MG63 (cell line): ENCODE data around the gene SEMA3D. TPM values are rescaled to one million over a fixed set of nuclear protein-coding genes. Genes with fewer than 3 reads are reported as not detected.

Source experiments
- DNase-seq: peaks from one replicate; pipeline ENCODE4 v3.0.0-alpha.2; 2020
- H3K27me3 ChIP-seq: fragments of 250-450 bp; sonication (Bioruptor Pico); 2 replicates; pipeline ENCODE4 v1.5.1; 2020; ENCODE audit warnings: mild to moderate bottlenecking, moderate library complexity
- H3K36me3 ChIP-seq: fragments of 250-450 bp; sonication (Bioruptor Pico); 2 replicates; pipeline ENCODE4 v1.5.1; 2020; ENCODE audit warnings: mild to moderate bottlenecking, moderate library complexity
- H3K4me3 ChIP-seq: fragments of 250-450 bp; sonication (Bioruptor Pico); 2 replicates; pipeline ENCODE4 v1.5.1; 2020; ENCODE audit warnings: mild to moderate bottlenecking, moderate library complexity
- H3K9me3 ChIP-seq: fragments of 250-450 bp; sonication (Bioruptor Pico); 2 replicates; pipeline ENCODE4 v1.5.1; 2020; ENCODE audit warnings: mild to moderate bottlenecking, moderate library complexity
- total RNA-seq: library from RNA; depleted of rRNA; stranded (reverse); fragments of >200 nt; shearing (Covaris generic); gene quantifications from 2 replicates; pipeline ENCODE4 v1.2.3, GENCODE V29; 2014; ENCODE audit warnings: low replicate concordance

Gene SEMA3D
- total RNA-seq, 1 experiment from 2014 or later = 0.20 TPM

GRCh38 chr7:84949501-84949900 is 237.4 kb downstream of the SEMA3D start:
- H3K36me3 ChIP-seq = no peaks in the 10 kb centered on the region
- H3K4me3 ChIP-seq = no peak overlapping the region
- DNase-seq = no peak
- no peaks in the 10 kb centered on the region for H3K27me3 ChIP-seq
- no peaks in the 10 kb centered on the region for H3K9me3 ChIP-seq

DNA sequence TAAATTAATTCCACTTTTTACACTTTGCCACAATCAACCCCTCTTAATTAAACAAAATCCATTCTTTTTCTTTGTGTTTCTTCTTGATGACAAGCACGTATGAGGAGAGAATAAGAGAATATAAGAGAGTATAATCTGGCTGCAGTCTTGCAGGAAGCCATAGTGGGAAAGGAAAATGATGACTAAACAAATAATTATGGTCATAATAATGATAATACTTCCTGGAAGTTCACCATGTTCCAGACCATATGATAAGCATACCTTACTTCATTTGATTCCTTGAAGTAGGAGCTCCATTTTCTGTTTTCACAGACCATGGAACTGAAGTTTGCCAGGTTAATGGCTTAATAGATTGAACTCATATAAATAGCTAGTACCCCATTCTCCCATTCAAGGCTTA is 237.8 kb downstream of the SEMA3D start:
- Histone ChIP-seq H3K36me3 (no peaks in the 10 kb centered on the region), H3K27me3 (no peaks in the 10 kb centered on the region), H3K9me3 (no peaks in the 10 kb centered on the region), H3K4me3 (no peak overlapping the region)
- DNase-seq = no peak

- H3K27me3 ChIP-seq = no peaks in the 10 kb centered on the region
- no peak for DNase-seq
- no peak overlapping the region for H3K4me3 ChIP-seq
- H3K9me3 ChIP-seq = no peaks in the 10 kb centered on the region
- H3K36me3 ChIP-seq = no peaks in the 10 kb centered on the region
Measured at GRCh38 chr7:84948634-84949033, 238.2 kb downstream of the SEMA3D start.

GRCh38 chr7:84946549-84946948 is 240.3 kb downstream of the SEMA3D start:
- no peak overlapping the region for H3K4me3 ChIP-seq
- no peaks in the 10 kb centered on the region for H3K36me3 ChIP-seq
- no peaks in the 10 kb centered on the region for H3K9me3 ChIP-seq
- H3K27me3 ChIP-seq = no peaks in the 10 kb centered on the region
- DNase-seq = no peak
